Natural killer cell (primary cell): ENCODE results near the gene WSB1. TPM values are rescaled to one million over a fixed set of nuclear protein-coding genes. Genes with fewer than 3 reads are reported as not detected.

Experiments
- ATAC-seq, 3 donors: fragments of 150-1000 bp in 2 of 3; fragments of 200-7000 bp in 1 of 3; cut with Tn5 transposase; 1 replicate in 1 of 3; 2 replicates in 2 of 3; pipeline ENCODE4 v1.10.0; 2021; ENCODE audit warnings: mild to moderate bottlenecking in 2 of 3, moderate library complexity in 2 of 3
- DNase-seq, 2 donors: peaks; one replicate each; pipeline versions ENCODE4 v3.0.0 to v3.0.0-alpha.2; 2013 to 2021; ENCODE audit warnings: mixed read lengths in 1 of 2
- H3K27ac ChIP-seq: one replicate; pipeline ENCODE4 v1.5.1; 2013; ENCODE audit warnings: mild to moderate bottlenecking, low read length
- H3K27me3 ChIP-seq: one replicate; pipeline ENCODE4 v1.6.1; 2013; ENCODE audit warnings: low read length; ENCODE audit not compliant: control insufficient read depth, insufficient read depth
- H3K36me3 ChIP-seq: one replicate; pipeline ENCODE4 v1.6.1; 2013; ENCODE audit warnings: low read length; ENCODE audit not compliant: control insufficient read depth, insufficient read depth
- H3K4me1 ChIP-seq: one replicate; pipeline ENCODE4 v1.6.1; 2013; ENCODE audit warnings: low read length; ENCODE audit not compliant: control insufficient read depth, insufficient read depth
- H3K4me3 ChIP-seq: one replicate; pipeline ENCODE4 v1.5.1; 2013; ENCODE audit warnings: low read length
- H3K9me3 ChIP-seq: one replicate; pipeline ENCODE4 v1.6.1; 2013; ENCODE audit warnings: low read length; ENCODE audit not compliant: control insufficient read depth, insufficient read depth
- H3K27ac Mint-ChIP-seq, 2 donors: one replicate each; pipeline ENCODE4 v1.8.0; 2022; ENCODE audit warnings: mild to moderate bottlenecking in 2 of 2, mixed read lengths in 2 of 2, moderate library complexity in 1 of 2
- H3K27me3 Mint-ChIP-seq, 2 donors: one replicate each; pipeline ENCODE4 v1.8.0; 2022; ENCODE audit warnings: low read depth in 2 of 2, mixed read lengths in 2 of 2
- H3K36me3 Mint-ChIP-seq: one replicate; pipeline ENCODE4 v1.8.0; 2022; ENCODE audit warnings: mixed read lengths
- H3K4me1 Mint-ChIP-seq, 2 donors: one replicate each; pipeline ENCODE4 v1.8.0; 2022; ENCODE audit warnings: mixed read lengths in 2 of 2
- H3K4me3 Mint-ChIP-seq: one replicate; pipeline ENCODE4 v1.8.0; 2022; ENCODE audit warnings: mild to moderate bottlenecking, moderate library complexity, mixed read lengths
- H3K9me3 Mint-ChIP-seq, 2 donors: one replicate each; pipeline ENCODE4 v1.8.0; 2022; ENCODE audit warnings: mixed read lengths in 2 of 2
- CTCF ChIP-seq: fragments of 200-600 bp; IDR thresholded peaks from one replicate; pipeline ENCODE4 v1.8.0; 2022; ENCODE audit warnings: antibody characterized with exemption
- WGBS: methylation state at CpG from one replicate; pipeline ENCODE4 v1.1.7; 2013; ENCODE audit warnings: missing lambda C conversion rate; ENCODE audit not compliant: insufficient coverage; 5-methylcytosine and 5-hydroxymethylcytosine counted together
- intact Hi-C: fragments of 100-400 bp; cut with micrococcal nuclease; formaldehyde crosslinking; loops from one replicate; pipeline ENCODE4 v1.14.2; 2022
- total RNA-seq, 4 donors: library from RNA; stranded (reverse); fragments of 120-200 nt in 1 of 4; gene quantifications; one replicate each; pipeline versions ENCODE4 v1.2.3 to v1.2.4, GENCODE V29; 2013 to 2022

WSB1 gene
- total RNA-seq, 3 donors from 2014 or later (not counting 1 experiment from before 2014, with no cell fraction given) = 124 to 205 (median 187) TPM

- Histone ChIP-seq H3K27me3 (no peaks in the 10 kb centered on the region), H3K36me3 (no peaks in the 10 kb centered on the region), H3K4me3 (no peak overlapping the region), H3K27ac (peak overlapping the region; percentile 80), H3K4me1 (peaks cover 18% of the 10 kb centered on the region), H3K9me3 (no peaks in the 10 kb centered on the region)
- Mint-ChIP-seq H3K4me3 (peak overlapping the region; percentile 83), H3K36me3 (no peaks in the 10 kb centered on the region), H3K9me3 (no peaks in the 10 kb centered on the region), H3K4me1 (peaks cover 34 to 44% of the 10 kb centered on the region in 2 donors), H3K27ac (peak overlapping the region; percentile 89 to 98), H3K27me3 (no peaks in the 10 kb centered on the region)
- WGBS = 75% methylated on average over 8 of the region's 8 CpGs
- intact Hi-C loops = loop anchor here (1.0 to 5.0 kb wide), 2 partner anchors 118 to 298 kb away; no protein-coding TSS in a partner anchor
- ATAC-seq = no peak
- peak in 1 of 2 donors; percentile 39 for DNase-seq
- no peak for TF ChIP-seq CTCF
Measured at GRCh38 chr17:27354491-27355081, 60.7 kb downstream of the WSB1 start.

- no peaks in the 10 kb centered on the region for H3K9me3 Mint-ChIP-seq
- H3K36me3 Mint-ChIP-seq = no peaks in the 10 kb centered on the region
Measured at GRCh38 chr17:27355419-27355818, 61.5 kb downstream of the WSB1 start.

GRCh38 chr17:27356091-27356705, 62.3 kb downstream of the WSB1 start:
- TF ChIP-seq CTCF = no peak
- peaks cover 34 to 44% of the 10 kb centered on the region in 2 donors for H3K4me1 Mint-ChIP-seq
- WGBS = 60% methylated on average over 8 of the region's 8 CpGs
- intact Hi-C loops = no loop called here
- Histone ChIP-seq H3K4me1 (peaks cover 18% of the 10 kb centered on the region), H3K27ac (no peak overlapping the region), H3K36me3 (no peaks in the 10 kb centered on the region), H3K4me3 (no peak overlapping the region), H3K27me3 (no peaks in the 10 kb centered on the region), H3K9me3 (no peaks in the 10 kb centered on the region)
- no peaks in the 10 kb centered on the region for H3K36me3 Mint-ChIP-seq
- no peak for ATAC-seq
- H3K27me3 Mint-ChIP-seq = no peaks in the 10 kb centered on the region
- H3K27ac Mint-ChIP-seq = no peak overlapping the region
- H3K4me3 Mint-ChIP-seq = no peak overlapping the region
- H3K9me3 Mint-ChIP-seq = no peaks in the 10 kb centered on the region
- DNase-seq = no peak

More at GRCh38 chr17:27355419-27355818, 61.5 kb downstream of the WSB1 start:
- Histone ChIP-seq H3K27me3 (no peaks in the 10 kb centered on the region), H3K4me3 (no peak overlapping the region), H3K4me1 (peaks cover 18% of the 10 kb centered on the region), H3K9me3 (no peaks in the 10 kb centered on the region), H3K27ac (no peak overlapping the region), H3K36me3 (no peaks in the 10 kb centered on the region)
- DNase-seq = no peak
- H3K27ac Mint-ChIP-seq = peak overlapping the region in 1 of 2 donors; percentile 98
- intact Hi-C loops = no loop called here
- no peak for ATAC-seq
- H3K27me3 Mint-ChIP-seq = no peaks in the 10 kb centered on the region
- WGBS = 99% methylated on average over 4 of the region's 4 CpGs
- peaks cover 34 to 44% of the 10 kb centered on the region in 2 donors for H3K4me1 Mint-ChIP-seq
- no peak for TF ChIP-seq CTCF
- no peak overlapping the region for H3K4me3 Mint-ChIP-seq
